Pulmonary artery endothelial cell (primary cell): ENCODE measurements around the gene TBC1D8. TPM values are rescaled to one million over a fixed set of nuclear protein-coding genes. Genes with fewer than 3 reads are reported as not detected.

Experiments used
- DNase-seq: peaks from one replicate; pipeline ENCODE4 v3.0.0-alpha.2; 2011; ENCODE audit warnings: low read depth, low spot score
- total RNA-seq: library from RNA; depleted of rRNA; stranded (reverse); fragments of >200 nt; gene quantifications from 2 replicates; pipeline ENCODE4 v1.2.3, GENCODE V29; 2014

Gene TBC1D8
- total RNA-seq, 1 donor from 2014 or later = 52.5 TPM

GRCh38 chr2:101032084-101032776 is 119.0 kb downstream of the TBC1D8 start:
- no peak for DNase-seq

GRCh38 chr2:101030866-101031554 is 120.2 kb downstream of the TBC1D8 start:
- no peak for DNase-seq

- DNase-seq = no peak
These were observed 123.3 kb downstream of the TBC1D8 start for GRCh38 chr2:101027852-101028251.

- no peak for DNase-seq
These were observed 124.2 kb downstream of the TBC1D8 start for GRCh38 chr2:101026923-101027469.

GRCh38 chr2:101026253-101026701 is 124.9 kb downstream of the TBC1D8 start:
- no peak for DNase-seq

GRCh38 chr2:101025561-101025960 is 125.6 kb downstream of the TBC1D8 start:
- no peak for DNase-seq

- no peak for DNase-seq
These were observed 127.7 kb downstream of the TBC1D8 start for GRCh38 chr2:101023327-101024107.

- DNase-seq = no peak
These were observed 129.0 kb downstream of the TBC1D8 start for GRCh38 chr2:101022221-101022620.

GRCh38 chr2:101018934-101019333 is 132.2 kb downstream of the TBC1D8 start:
- DNase-seq = no peak

- no peak for DNase-seq
These were observed 133.8 kb downstream of the TBC1D8 start for GRCh38 chr2:101017371-101017770.

GRCh38 chr2:101014264-101014857 is 136.8 kb downstream of the TBC1D8 start:
- DNase-seq = no peak

GRCh38 chr2:101012706-101013181 is 138.4 kb downstream of the TBC1D8 start:
- DNase-seq = no peak

GRCh38 chr2:101012054-101012705 is 139.0 kb downstream of the TBC1D8 start:
- DNase-seq = no peak

GRCh38 chr2:101011152-101011551 is 140.0 kb downstream of the TBC1D8 start:
- no peak for DNase-seq

GRCh38 chr2:101007415-101008345 is 143.5 kb downstream of the TBC1D8 start:
- no peak for DNase-seq

GRCh38 chr2:101006065-101006715 is 145.0 kb downstream of the TBC1D8 start:
- DNase-seq = no peak

- no peak for DNase-seq
These were observed 146.4 kb downstream of the TBC1D8 start for GRCh38 chr2:101004620-101005325.

- no peak for DNase-seq
These were observed 147.9 kb downstream of the TBC1D8 start for GRCh38 chr2:101003278-101003775.
